HEK293T (cell line): ENCODE measurements around the gene MPEG1.

Experiments
- ELF4 ChIP-seq: fragments of 450-650 bp; IDR thresholded peaks from 2 replicates; pipeline ENCODE4 v1.6.1; 2017; ENCODE audit warnings: antibody characterized with exemption
- FOXK2 ChIP-seq: fragments of 450-650 bp; IDR thresholded peaks from 2 replicates; pipeline ENCODE4 v1.6.1; 2016; ENCODE audit warnings: mild to moderate bottlenecking
- FOXM1 ChIP-seq: fragments of 450-650 bp; IDR thresholded peaks from 2 replicates; pipeline ENCODE4 v1.6.1; 2017; ENCODE audit warnings: mild to moderate bottlenecking, borderline replicate concordance
- LEF1 ChIP-seq: fragments of 450-650 bp; IDR thresholded peaks from 2 replicates; pipeline ENCODE4 v1.6.1; 2017; ENCODE audit warnings: mild to moderate bottlenecking, borderline replicate concordance
- SP1 ChIP-seq: fragments of 450-650 bp; IDR thresholded peaks from 2 replicates; pipeline ENCODE4 v1.6.1; 2017
- SUZ12 ChIP-seq: fragments of 450-650 bp; IDR thresholded peaks from 2 replicates; pipeline ENCODE4 v1.6.1; 2016; ENCODE audit warnings: mild to moderate bottlenecking
- TARDBP ChIP-seq: fragments of 450-650 bp; IDR thresholded peaks from 2 replicates; pipeline ENCODE4 v1.6.1; 2016

- TF ChIP-seq SP1 (no peak), ELF4 (no peak), FOXK2 (no peak), SUZ12 (no peak), LEF1 (no peak), FOXM1 (no peak), TARDBP (no peak)
Measured at GRCh38 chr11:59261150-59261549, 48.4 kb upstream of the MPEG1 start.
